HG03064 (cell line): ENCODE results near the gene NAPSA.

Experiments used
- ATAC-seq: cut with Tn5 transposase; IDR thresholded peaks from one replicate; pipeline ENCODE4 v1.9.1; 2021; ENCODE audit warnings: low read depth; ENCODE audit not compliant: unreplicated experiment

NAPSA gene

DNA sequence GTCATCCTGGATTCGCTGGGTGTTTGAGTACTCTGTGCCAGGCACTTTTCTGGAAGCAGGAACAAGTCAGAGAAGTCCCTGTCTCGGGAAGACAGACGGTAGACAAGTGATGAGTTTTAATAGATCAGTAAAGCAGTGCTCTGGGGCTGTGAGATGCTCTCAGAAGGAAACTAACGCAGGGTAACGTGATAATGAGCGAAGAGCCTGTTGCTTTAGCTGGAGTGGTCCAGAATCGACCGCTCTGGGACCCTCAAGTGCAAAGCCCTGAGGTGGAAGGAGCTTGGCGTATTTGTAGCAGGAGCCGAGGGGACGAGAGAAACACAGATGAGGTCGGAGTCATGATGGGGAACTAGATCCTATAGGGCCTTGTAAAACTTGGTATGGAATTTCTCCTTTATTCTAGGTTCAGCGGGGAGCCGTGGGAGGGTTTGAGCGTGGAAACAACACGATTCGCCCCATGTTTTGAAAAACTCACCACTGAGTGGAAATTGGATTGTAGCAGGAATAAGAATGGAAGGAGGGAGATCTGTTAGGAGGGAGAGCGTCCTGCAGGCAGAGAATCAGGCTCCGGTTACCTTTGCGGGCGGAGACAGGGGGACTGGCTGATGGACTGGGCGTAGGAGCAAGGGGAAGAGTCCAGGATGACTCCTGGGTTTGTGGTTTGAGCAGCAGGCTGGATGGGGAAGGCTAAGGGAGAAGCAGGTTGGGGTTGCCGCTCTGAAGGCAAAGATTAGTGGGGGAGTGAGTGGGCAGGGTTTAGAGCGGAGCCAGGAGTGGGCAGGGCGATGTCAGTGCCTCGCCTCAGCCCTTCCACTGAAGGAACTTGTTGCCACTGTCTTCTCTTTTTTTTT, 19.5 kb upstream of the NAPSA start:
- no peak for ATAC-seq

DNA sequence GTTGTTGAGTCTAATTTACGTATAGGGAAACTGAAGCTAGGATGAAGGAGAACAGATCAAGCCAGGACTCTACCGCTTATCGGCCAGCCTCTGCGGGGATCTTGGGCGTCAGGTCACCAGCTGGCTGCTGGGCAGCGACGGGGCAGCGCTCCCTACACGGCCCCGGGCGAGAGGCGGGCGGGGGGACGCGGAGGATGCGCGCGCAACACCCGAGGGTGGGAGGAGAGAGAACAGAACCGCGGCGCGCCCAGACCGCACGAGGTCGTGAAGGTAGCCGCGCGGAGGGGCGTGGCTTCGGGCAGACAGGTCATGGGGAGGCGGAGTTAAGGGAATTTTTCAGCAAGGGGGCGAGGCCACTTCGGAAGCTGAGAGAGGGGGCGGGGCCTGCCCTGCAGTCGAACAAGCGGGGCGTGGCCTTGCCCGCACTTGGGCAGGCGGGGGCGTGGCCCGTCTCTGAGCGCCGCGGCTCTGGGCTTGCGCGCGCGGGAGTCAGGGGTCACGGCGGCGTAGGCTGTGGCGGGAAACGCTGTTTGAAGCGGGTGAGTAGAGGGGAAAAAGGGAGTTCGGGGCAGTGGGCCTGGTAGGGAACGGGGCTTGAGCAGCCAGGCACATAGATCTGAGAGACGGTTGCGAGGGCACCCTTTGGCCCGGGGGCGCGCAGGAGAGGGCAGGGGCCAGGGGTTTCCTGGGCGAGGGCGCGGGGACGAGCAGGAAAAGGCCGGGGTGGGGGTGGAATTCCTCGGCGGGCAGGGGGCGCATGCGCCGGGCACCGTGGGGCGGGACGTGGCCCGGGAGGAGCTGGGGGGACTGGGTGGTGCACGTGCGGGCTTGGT, 18.6 kb upstream of the NAPSA start, which contains the start of gene POLD1:
Gene POLD1 (plus strand): TSS at position 496 of the 833 bp plus-strand sequence. CDS start 14,505 bp downstream, outside the sequence.
- peak; percentile 72 for ATAC-seq

DNA sequence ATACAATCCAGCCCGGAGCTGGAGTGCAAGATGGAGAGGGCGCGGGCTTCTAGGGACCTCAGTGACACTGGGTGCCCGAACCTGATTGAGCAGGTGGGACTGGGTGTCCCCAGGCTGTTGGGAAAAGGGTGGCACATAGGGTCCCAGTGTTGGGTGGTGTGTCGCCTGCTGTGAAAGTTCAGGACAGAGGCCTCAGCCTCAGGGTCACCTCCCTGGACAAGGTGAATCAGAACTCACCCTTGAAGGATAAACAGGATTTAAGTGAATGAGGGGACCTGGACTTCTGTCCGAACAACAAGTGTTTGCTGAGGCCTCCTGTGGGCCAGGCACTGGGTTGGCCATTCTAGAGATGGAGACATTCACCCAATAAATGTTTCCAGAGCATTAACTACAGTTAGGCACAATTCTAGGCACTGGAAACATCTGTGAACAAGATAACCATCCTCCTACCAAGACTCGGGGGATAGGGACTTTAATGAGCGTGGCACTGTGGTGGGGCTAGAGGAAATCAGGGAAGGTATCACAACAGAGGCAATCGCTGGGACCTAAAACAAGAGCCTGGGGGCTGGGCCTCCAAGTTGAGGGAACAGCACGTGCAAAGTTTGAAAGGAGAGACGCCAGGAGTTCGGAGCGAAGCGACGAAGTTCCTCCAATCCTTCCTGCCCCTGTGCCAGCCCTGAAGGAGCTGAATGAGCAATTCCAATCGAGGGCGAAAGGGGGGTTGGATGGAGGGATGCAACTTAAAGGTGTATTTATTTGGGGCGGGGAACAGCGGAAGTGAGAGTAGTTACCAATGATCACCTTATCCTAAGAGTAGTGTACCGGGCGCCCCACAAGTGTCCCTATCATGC, 17.8 kb upstream of the NAPSA start:
- ATAC-seq: no peak

DNA sequence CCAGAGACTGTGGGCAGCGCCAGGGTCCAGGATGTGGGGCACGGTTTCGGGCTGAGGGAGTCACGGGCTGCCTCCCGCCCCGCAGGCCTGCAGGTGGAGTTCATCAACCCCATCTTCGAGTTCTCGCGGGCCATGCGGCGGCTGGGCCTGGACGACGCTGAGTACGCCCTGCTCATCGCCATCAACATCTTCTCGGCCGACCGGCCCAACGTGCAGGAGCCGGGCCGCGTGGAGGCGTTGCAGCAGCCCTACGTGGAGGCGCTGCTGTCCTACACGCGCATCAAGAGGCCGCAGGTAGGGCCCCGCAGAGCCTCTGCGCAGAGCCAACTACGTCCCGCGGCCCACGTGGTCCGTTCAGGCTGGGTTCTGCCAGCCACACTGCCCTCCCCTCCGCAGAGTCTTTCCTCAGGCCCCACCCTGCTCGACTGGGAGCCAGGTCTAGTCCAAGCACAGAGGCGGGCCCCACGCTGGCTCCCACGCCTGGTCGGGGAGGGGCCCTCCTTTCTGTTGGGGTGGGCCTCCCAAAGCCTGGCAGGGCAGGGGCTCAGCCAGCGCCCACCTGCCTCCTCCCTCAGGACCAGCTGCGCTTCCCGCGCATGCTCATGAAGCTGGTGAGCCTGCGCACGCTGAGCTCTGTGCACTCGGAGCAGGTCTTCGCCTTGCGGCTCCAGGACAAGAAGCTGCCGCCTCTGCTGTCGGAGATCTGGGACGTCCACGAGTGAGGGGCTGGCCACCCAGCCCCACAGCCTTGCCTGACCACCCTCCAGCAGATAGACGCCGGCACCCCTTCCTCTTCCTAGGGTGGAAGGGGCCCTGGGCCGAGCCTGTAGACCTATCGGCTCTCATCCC, 16.7 kb upstream of the NAPSA start:
- ATAC-seq: no peak

DNA sequence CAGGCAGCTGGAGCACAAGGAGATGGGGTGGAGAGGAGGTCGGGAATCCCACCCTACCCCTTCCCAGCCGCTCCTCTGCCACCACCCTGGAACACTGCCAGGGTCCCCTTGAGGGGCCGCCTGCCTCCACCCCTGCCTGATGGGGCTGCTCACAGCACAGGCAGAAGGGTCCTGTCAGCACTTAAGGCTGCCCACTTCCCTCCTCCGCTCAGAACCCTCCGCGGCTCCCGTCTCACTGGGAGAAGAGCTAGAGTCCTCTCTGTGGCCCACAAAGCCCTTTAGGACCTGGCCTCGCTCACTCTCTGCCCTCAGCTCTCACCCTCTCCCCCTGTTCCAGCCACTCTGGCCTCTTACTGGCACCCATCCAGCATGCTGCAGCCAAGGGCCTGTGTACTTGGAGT, 15.3 kb upstream of the NAPSA start:
- no peak for ATAC-seq

DNA sequence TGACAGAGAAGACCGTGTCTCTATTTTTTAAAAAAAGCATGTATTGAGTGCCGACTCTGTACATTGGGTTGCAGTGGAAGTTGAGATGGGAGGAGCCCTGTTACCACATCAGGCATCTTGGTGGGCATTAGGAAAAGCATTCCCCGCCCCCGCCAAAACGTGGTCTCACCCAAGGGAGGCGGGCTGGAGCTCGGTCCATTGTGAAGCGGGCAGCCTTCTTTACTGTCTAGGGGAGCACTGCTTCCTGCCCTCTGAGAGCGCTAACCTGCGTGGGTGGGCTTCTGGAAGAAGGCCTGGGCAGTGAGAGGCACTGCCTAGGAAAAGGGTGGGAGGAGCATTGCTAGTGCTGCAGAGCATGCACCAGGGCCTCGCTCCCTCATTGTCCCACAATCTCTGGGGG, 14.7 kb upstream of the NAPSA start:
- no peak for ATAC-seq

DNA sequence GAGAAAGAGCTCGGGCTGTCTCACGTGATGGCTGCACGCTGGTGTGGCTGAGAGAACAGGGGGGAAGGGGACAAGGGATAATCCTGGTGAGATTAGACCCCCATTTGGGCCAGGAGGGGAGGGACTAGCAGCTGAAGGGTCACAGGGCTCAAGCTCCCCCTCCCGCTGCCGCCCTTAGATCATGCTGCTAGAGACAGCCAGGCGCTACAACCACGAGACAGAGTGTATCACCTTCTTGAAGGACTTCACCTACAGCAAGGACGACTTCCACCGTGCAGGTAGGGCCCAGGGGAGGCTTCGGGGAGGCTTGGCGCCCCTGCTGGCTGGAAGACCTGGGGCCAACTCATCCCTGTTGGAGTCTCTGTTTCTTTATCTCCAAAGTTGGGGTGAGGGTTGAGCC, 14.2 kb upstream of the NAPSA start:
- ATAC-seq: no peak

DNA sequence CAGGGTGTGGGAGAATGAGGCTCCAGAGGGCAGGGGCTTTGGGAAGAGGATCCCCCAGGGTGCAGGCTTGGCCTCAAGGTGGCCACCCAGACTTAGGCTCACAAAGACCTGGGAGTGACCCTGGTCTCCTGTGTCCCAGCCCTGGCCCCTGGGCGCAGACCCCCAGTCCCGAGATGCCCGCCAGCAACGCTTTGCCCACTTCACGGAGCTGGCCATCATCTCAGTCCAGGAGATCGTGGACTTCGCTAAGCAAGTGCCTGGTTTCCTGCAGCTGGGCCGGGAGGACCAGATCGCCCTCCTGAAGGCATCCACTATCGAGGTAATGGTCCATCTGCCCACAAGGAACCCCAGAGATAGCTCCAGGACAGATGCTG, 13.4 kb upstream of the NAPSA start:
- no peak for ATAC-seq

DNA sequence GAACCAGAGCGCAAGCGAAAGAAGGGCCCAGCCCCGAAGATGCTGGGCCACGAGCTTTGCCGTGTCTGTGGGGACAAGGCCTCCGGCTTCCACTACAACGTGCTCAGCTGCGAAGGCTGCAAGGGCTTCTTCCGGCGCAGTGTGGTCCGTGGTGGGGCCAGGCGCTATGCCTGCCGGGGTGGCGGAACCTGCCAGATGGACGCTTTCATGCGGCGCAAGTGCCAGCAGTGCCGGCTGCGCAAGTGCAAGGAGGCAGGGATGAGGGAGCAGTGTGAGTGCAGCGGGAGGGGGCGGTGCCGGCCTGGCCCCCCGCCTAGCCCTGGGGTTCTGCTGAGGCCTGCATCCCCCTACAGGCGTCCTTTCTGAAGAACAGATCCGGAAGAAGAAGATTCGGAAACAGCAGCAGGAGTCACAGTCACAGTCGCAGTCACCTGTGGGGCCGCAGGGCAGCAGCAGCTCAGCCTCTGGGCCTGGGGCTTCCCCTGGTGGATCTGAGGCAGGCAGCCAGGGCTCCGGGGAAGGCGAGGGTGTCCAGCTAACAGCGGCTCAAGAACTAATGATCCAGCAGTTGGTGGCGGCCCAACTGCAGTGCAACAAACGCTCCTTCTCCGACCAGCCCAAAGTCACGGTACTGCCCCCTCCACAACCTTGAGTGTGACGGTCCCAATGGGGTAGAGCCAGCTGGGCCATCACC, 12.9 kb upstream of the NAPSA start:
- ATAC-seq: no peak

DNA sequence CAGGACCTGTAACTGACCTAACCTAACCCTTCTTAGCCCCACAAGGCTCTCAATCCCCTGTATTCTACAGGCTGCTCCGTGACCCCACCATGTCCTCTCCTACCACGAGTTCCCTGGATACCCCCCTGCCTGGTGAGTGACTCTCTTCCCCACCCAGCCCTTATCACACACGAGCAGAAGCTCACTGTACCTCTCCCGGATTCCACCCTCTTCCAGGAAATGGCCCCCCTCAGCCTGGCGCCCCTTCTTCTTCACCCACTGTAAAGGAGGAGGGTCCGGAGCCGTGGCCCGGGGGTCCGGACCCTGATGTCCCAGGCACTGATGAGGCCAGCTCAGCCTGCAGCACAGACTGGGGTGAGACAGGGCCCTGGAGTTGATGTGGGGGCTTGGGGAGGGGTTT, 12.1 kb upstream of the NAPSA start:
- no peak for ATAC-seq

DNA sequence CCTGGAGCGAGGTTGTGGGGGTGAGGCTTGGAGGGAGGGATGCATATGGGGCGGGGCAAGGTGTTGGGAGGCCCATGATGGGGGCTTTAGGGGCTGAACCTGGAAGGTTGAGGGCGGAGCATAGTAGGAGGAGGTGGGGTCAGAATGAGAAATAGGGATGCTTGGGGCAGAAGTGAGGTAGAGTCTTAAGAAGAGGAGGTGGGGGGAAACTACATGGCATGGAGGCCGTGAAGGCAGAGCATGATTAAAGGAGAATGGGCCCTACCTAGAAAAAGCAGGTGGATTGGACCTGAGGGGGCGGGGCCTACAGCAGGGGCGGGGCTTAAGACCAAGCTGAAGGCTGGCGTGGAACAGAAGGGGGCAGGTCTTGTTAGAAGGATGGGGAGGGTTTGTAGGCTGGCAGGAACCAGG, 11.6 kb upstream of the NAPSA start:
- no peak for ATAC-seq

DNA sequence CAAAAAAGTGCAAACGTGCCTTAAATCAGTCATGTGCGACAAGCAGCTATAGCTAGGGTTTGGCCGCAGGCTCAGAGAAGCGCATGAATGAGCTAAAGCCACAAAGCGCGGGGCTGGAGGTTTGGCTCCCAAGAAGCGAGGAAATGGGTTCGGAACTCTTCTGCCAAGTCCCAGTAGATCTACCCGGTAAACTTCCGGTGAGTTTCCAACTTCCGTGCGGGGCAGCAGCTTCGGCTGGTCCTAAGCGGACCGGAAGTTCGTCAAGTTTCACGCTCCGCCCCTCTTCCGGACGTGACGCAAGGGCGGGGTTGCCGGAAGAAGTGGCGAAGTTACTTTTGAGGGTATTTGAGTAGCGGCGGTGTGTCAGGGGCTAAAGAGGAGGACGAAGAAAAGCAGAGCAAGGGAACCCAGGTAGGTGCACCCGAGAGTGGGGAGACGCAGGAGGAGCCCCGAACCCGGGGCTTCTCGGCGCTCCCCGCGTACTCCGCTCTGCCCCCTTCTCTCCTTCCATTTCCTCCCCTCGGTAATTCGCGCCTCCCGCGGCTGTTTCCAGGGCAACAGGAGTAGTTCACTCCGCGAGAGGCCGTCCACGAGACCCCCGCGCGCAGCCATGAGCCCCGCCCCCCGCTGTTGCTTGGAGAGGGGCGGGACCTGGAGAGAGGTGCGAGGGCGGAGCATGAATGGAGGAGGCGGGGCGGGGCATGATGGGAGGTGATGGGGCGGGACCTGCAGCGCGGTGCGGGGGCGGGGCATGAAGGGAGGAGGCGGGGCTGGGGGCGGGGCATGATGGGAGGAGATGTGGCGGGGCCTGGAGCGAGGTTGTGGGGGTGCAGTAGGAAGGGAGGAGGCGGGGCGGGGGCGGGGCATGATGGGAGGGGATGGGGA, 11.0 kb upstream of the NAPSA start, which contains the start of gene NR1H2:
Gene NR1H2 (plus strand): TSS at position 292 of the 885 bp plus-strand sequence. CDS start 1,149 bp downstream, outside the sequence.
- ATAC-seq: peak; percentile 58

DNA sequence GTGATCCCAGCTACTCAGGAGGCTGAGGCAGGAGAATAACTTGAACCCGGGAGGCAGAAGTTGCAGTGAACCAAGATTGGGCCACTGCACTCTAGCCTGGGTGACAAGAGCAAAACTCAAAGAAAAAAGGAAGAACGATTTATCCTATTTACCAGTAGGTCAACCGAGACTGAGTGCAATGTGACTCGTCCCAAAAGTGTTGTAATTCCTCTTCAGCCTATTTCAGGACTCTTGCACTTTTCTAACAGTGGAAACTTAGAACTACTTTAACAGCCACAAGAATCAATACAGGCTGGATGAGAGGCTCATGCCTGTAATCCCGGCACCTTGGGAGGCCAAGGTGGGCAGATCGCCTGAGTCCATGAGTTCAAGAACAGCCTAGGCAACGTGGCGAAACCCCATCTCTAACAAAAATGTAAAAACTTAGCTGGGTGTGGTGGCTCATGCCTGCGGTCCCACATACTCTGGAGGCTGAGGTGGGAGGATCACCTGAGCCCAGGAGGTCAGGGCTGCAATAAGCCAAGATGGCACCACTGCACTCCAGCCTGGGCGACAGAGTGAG, 6.6 kb upstream of the NAPSA start:
- no peak for ATAC-seq

DNA sequence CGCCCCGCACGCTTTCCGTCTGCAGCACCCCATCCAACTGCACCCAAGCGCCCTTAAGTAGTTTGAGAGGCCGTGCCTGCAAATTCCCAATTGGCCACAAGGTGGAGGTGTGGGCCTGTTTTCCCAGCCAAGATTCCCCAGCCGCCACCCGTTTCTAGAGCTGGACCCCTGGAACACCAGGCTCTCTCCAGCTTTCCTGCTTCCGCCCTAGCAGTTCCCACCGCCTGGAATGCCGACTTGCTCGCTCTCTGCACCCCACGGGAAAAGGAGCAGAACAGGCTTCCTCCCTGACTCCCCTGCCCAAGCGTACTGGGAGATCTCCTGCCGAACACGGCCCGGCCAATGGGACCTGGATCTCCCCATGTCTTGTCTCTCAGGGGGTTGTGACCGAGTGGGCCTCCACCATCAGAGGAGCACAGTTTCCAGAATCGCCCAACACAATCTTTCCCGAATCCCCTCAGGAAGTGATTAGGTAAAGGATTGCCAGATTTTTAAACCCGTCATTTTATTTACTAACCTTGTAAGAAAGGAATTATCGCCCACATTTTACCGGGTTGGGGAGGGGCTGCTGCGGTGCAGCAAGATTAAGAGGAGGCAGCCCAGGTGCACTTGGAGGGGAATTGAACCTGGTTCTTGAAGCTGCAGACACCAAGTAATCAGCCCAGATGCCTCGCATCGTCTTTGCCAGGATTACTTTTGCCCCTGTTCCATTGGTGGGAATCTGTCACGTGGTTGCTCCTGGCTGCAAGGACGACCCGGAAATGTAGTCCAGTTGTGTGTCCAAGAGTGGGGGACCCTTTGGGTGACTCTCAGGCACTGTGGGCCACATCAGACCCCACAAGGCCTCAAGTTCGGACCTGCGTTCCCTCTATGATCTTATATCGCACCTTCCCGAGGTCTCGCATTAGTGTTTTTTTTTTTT, 3.5 kb upstream of the NAPSA start:
- ATAC-seq: no peak

DNA sequence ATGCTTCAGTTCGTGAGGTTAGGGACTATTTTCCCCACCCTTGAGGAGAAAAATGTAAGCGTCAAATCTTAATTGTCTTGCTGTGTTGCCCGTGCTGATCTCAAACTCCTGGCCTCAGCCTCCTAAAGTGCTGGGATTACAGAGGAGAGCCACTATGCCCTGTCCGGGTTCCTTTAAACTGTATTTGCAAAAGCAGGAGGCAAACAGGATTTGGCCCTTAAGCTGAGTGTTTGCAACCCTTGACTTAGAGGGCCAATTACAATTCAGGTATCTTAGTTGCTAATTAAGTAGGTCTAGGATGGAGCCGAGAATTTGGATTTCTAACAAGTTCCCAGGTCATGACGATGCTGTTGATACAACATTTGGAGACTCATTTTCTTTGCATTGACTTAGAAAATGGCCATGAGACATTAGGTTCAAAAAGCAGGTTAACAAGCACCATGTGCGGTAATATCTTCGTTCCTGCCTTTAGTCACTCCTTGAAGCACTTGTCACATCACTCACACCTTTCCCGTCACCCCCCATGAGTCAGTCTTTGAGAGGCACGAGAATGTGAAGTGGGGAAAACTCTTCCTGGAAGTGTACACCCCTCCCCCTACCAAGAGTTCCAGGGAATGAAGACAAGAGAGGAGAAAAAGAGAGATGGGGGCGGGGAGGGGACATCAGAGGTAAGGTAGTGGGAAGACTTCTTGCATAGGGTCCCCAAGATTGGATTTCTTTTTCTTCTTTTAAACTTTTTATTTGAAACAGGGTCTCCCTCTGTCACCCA, 2.6 kb downstream of the NAPSA start:
- ATAC-seq: no peak

DNA sequence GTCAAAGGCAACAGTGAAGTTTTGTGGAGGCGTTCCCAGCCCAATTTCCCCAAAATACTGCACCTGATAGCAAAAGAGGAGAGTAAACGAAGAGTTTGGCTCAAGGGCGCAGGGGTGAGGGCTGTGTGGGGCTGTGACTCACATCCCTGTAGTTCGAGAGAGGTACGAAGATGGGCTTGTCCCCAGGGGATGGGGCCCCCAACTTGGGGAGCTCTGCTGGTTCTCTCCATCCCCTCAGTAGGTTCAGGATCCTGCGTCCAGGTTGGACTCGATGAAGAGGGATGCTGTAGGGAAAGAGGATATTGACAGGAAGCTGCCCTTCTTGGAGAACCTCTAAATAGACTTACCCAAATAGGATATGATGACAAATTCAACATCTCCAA, 3.4 kb downstream of the NAPSA start:
- no peak for ATAC-seq
